Measurements from ENCODE around the gene GRXCR2. TPM values are rescaled to one million over a fixed set of nuclear protein-coding genes. Genes with fewer than 3 reads are reported as not detected.
"Not testable (repeated sequence)": the region's sequence is repeated elsewhere in the genome, so short reads cannot be mapped to it uniquely, and the experiment has no call there.

Gene GRXCR2
- total RNA-seq, 1 donor from 2014 or later: not detected

DNA sequence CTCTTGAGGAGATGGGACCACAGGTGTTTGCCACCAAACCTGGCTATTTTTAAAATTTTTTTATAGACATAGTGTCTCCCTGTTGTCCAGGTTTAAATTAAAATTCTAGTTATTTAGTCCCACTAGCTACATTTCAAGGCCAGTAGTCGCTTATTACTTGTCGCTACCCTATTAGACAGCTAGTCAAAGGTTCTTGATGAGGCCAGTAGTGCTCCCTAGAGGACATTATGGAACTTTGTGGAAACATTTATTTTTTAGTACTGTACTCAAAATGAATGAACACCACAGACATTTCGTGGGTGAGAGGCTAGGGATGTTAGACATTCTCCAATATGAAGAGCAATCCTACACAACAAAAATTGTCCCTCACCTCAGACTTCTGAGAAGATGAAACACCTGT lies 14.4 kb upstream of the GRXCR2 start:
- DNase-seq (ENCODE audit: low read depth in 2 of 2): no peak

DNA sequence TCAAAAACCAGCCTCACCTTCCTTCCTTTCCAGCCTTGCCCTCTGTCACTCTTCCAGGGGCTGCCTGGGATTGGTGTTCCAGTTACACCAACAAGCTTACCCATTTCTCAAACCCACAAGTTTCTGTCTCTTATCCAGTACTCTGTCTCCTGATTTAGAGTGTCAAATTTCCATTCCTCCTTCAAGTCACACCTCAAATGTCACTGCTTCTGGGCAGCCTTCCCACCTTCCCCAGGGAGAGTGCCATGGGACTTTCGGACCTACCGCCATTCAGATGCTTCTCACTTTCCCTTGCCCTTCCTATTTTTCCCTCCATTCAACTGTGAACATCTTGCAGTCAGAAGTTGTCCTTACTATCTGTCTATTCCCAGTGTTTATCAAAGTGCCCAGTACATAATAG lies 2.0 kb upstream of the GRXCR2 start:
- no peak for DNase-seq (ENCODE audit: low read depth in 2 of 2)

GRCh38 chr5:145872486-145872885 lies 328 bp downstream of the GRXCR2 start:
- DNase-seq (ENCODE audit: low read depth in 2 of 2): no peak

DNA sequence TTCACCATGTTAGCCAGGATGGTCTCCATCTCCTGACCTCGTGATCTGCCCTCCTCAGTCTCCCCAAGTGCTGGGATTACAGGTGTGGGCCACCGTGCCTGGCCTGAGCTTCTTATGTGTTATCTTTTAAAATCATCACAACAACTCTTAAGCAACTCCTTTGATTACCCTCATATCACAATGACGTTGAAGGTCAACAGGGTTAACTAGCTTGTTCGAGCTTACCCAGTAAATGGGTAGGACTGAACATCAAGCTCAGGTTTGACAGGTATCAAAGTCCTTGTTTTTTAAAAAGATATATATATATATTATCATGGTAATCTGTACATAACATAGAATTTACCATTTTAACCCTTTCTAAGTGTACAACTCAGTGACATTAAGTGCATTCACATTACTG lies 3.1 kb downstream of the GRXCR2 start:
- no peak for DNase-seq (ENCODE audit: low read depth in 2 of 2)

GRCh38 chr5:145867806-145868205 lies 5.0 kb downstream of the GRXCR2 start:
- DNase-seq (ENCODE audit: low read depth in 2 of 2): no peak

DNA sequence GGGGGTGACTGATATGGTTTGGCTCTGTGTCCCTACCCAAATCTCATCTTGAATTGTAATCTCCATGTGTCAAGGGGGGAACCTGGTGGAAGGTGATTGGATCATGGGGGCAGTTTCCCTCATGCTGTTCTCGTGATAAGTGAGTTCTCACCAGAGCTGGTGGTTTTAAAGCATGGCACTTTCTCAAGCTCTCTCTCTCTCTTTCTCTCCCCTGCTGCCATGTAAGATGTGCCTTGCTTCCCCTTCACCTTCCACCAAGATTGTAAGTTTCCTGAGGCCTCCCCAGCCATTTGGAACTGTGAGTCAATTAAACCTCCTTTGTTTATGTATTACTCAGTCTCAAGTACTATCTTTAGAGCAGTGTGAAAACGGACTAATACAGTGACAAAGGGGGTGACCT lies 8.4 kb downstream of the GRXCR2 start:
- DNase-seq (ENCODE audit: low read depth in 2 of 2): not testable (repeated sequence)

- no peak for DNase-seq (ENCODE audit: low read depth in 2 of 2)
These were observed 9.8 kb downstream of the GRXCR2 start for GRCh38 chr5:145863003-145863402.

DNA sequence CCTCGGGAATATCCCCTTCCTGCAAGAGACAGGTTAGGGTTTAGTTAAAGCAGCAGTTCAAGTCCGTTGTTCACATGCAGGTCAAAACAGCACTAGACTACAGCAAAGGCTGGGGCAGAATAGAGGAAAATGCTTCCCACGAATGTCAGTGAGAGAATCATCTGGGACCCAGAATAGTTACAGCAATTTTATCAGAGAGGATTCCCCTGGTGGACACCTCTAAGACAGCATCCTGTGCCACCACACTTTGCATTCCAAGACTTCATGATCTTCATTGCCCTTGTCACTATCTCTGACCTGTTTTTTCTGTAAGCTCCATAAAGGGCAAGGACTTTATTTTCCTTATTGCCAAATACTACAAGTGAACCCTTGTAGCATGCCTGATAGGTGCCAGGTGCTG lies 12.9 kb downstream of the GRXCR2 start:
- DNase-seq (ENCODE audit: low read depth in 2 of 2): no peak

DNA sequence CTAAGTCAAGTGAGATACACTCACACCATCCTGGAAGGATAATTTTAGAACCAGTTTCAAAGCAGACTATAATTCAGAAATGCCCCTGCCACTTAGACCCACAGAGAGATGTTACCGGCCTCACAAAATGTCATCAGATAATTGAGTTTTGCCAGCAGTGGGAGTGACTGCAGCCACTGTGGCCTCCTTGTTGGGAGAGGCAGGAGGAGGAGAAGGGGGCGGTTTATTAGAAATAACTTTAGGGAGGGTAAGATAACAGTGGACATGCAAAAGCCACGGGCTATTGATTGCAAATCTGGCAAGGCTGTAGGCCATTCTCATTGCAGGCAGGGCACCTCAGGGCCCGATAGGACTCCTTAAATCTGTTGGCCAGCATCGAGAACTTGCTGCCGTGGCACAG lies 13.4 kb downstream of the GRXCR2 start:
- DNase-seq (ENCODE audit: low read depth in 2 of 2): no peak

DNA sequence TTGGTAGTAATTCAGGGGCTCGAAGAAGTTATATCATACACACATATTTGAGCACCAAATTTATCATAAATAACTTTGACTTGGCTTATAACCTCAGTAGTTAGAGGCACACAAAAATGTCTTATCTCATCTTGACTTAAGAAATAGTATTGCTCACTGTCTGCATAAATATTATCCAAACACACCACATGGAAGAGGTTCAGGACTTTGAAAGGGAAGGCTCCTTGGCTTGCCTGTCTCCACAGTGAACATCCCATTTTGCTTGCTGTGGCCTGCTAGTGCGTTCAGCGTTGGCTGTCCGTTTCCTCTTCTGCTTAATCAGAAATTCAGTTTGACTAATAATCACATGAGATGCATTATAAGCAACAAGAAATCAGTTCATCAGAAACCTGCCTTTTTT lies 13.9 kb downstream of the GRXCR2 start:
- no peak for DNase-seq (ENCODE audit: low read depth in 2 of 2)

GRCh38 chr5:145856285-145856818 lies 16.5 kb downstream of the GRXCR2 start:
- peak; percentile 41 to 58 for DNase-seq (ENCODE audit: low read depth in 2 of 2)

GRCh38 chr5:145855763-145856267 lies 17.0 kb downstream of the GRXCR2 start:
- DNase-seq (ENCODE audit: low read depth in 2 of 2): peak; percentile 22 to 49

DNA sequence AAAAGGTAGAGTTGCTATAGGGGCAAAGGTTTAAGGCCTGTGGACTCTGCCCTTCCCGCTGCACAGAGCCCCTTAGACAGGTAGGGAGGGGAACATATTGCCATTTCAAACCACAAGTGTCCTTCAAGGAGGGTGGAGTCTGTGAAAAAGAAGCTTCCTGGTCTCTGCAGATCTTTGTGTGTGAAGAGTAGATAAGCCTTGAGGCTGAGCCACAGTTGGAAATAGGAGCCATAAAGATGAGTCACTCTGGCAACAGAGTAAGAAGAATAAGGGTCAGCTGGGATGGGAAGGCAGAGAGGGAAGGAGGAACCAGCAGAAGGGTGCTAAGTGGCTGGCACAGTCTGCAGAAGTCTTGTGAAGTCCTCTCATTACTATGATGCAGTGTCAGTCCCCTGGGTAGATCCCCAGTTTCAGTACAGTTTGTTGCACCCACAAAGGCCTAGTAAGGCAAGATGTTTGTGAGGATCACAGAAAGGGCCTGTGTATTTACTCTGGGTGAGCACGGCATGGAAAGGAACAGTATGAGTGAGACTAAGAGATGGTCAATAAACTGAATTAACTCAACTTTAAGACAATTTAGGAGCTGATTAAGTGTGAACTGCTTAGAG lies 18.1 kb downstream of the GRXCR2 start:
- peak in 1 of 2 donors; percentile 78 for DNase-seq (ENCODE audit: low read depth in 2 of 2)

DNA sequence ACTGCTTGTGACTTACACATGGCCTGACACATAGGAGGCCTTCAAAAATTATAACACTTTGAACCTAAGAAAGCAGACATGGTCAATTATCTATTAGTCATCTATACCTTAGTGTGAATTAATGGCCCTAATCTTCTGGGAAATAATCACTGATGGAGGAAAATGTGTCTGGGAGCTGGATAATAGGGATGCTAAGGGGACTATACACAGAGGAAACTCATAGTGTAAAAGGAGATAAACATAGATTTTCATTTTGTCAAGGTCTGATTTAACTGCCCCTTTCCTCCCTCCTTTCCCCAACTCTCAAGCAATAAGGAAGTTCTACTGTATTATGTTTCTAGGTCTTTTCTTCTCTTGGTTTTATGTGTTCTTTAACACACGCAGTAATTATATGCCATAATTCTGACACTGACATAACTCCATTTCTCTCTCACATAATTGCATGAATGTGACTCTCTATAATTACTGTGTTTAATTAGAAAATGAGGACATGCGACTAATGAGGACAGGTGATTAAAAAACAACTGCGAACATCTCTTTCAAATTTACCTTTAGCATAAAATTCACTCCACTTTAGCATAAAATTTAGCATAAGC lies 18.9 kb downstream of the GRXCR2 start:
- no peak for DNase-seq (ENCODE audit: low read depth in 2 of 2)

- DNase-seq (ENCODE audit: low read depth in 2 of 2): no peak
These were observed 19.8 kb downstream of the GRXCR2 start for GRCh38 chr5:145852990-145853389.

DNA sequence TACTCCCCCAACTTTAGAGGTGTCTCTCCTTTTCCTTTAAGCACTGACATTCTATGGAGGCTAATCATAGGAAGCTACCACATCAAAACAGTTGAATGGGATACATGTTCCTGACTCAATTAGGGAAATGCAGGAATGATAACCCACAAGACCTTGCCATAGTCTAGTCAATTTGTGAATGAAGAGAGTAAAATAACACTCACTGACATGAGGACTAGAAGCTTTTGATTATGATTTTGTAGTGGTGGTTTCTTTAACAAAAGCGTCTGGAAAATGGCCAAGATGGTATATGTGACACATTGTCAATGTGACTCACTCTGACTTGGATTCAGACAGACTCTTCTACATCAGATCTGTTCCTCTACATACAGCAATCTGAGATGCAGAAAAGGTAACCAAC lies 24.0 kb downstream of the GRXCR2 start:
- peak; percentile 34 to 69 for DNase-seq (ENCODE audit: low read depth in 2 of 2)

- DNase-seq (ENCODE audit: low read depth in 2 of 2): peak in 1 of 2 donors; percentile 76
These were observed 25.0 kb downstream of the GRXCR2 start for GRCh38 chr5:145847499-145848497.

DNA sequence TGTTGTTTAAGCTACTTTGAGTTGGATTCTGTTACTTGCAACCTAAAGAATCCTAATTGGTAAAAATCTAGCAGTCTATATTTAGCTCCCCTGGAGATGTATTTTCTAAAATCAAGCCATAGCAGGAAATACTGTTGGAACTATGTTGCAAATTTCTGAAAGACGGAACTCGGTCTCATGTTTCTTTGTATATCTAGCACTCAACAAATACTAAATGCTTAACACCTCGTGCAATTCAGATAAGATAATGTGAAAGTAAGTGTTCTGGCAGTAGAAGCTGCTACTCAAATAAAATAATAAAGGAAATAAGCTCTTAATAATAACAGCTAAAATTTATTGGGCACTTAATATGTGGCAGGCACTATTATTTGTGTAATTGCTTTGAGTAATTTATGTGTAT lies 26.7 kb downstream of the GRXCR2 start:
- no peak for DNase-seq (ENCODE audit: low read depth in 2 of 2)

GRCh38 chr5:145841299-145841698 lies 31.5 kb downstream of the GRXCR2 start:
- DNase-seq (ENCODE audit: low read depth in 2 of 2): no peak

- no peak for DNase-seq (ENCODE audit: low read depth in 2 of 2)
These were observed 32.2 kb downstream of the GRXCR2 start for GRCh38 chr5:145840458-145841132.

DNA sequence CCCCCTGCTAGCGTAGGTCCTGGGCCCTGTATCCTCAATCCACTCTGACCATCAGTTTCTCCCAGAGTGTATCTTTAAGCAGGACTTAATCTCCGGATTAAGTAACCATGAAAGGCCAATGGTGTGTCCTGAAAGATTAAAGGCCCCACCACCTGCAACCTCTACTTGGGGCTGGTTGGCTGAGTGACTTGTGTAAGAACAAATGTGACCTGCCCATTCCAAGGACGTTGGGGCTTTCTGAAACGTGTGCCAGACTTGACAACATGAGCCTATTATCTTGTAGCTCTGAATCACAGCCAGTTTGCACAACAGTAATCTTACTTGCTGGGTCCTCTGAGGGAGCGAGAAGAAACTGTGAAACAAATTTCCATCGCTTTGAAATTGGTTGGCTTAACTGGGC lies 34.5 kb downstream of the GRXCR2 start:
- no peak for DNase-seq (ENCODE audit: low read depth in 2 of 2)

Data from lung microvascular endothelial cell (primary cell).